ENCODE data around the gene HJV. TPM values are rescaled to one million over a fixed set of nuclear protein-coding genes. Genes with fewer than 3 reads are reported as not detected.

The HJV gene
- total RNA-seq, 1 donor from 2014 or later = 111 TPM

GRCh38 chr1:146020058-146021049 lies 1.2 kb downstream of the HJV start:
- DNase-seq = no peak

GRCh38 chr1:146019231-146020057 lies 2.1 kb downstream of the HJV start:
- peak; percentile 65 for DNase-seq

- no peak for DNase-seq
These were observed 4.6 kb downstream of the HJV start for GRCh38 chr1:146016891-146017290.

- DNase-seq = no peak
These were observed 8.0 kb downstream of the HJV start for GRCh38 chr1:146013559-146013922.

- peak; percentile 90 for DNase-seq
These were observed 8.6 kb downstream of the HJV start for GRCh38 chr1:146012703-146013558.

GRCh38 chr1:146010126-146010738 lies 11.3 kb downstream of the HJV start:
- DNase-seq = no peak

GRCh38 chr1:146007489-146008133 lies 13.9 kb downstream of the HJV start:
- no peak for DNase-seq

GRCh38 chr1:146001709-146002108 lies 19.8 kb downstream of the HJV start:
- no peak for DNase-seq

GRCh38 chr1:145999321-146000024 lies 22.1 kb downstream of the HJV start:
- peak; percentile 78 for DNase-seq

GRCh38 chr1:145997718-145998023 lies 23.9 kb downstream of the HJV start:
- DNase-seq = peak; percentile 72

GRCh38 chr1:145997016-145997717 lies 24.4 kb downstream of the HJV start:
- peak; percentile 61 for DNase-seq

GRCh38 chr1:145996433-145997015 lies 25.0 kb downstream of the HJV start, which contains the start of gene TXNIP:
TSS of gene TXNIP (minus strand) at chr1:145996579. CDS start at chr1:145996266, 313 bp downstream.
- DNase-seq = peak; percentile 99

- DNase-seq = no peak
These were observed 25.5 kb downstream of the HJV start for GRCh38 chr1:145995964-145996432.

- DNase-seq = peak; percentile 24
These were observed 26.2 kb downstream of the HJV start for GRCh38 chr1:145995148-145995881.

- no peak for DNase-seq
These were observed 27.0 kb downstream of the HJV start for GRCh38 chr1:145994391-145995120.

- DNase-seq = no peak
These were observed 27.7 kb downstream of the HJV start for GRCh38 chr1:145993618-145994390.

All from tongue (tissue), 2 donors.